ENCODE data around the gene PDE4B. TPM values are rescaled to one million over a fixed set of nuclear protein-coding genes. Genes with fewer than 3 reads are reported as not detected.

PDE4B gene
- polyA plus RNA-seq, 1 donor (not counting 4 experiments of a cell fraction or from before 2014, with no cell fraction given), result 0.29 TPM

GRCh38 chr1:66339944-66340343, 547.2 kb downstream of the PDE4B start:
- no peak for FAIRE-seq
- H3K27me3 ChIP-seq (ENCODE audit: control insufficient read depth, extremely low read depth, insufficient read depth, low read length), result no peaks in the 10 kb centered on the region
- no peak overlapping the region for H3K4me2 ChIP-seq (ENCODE audit: control insufficient read depth, extremely low read depth, insufficient read depth, low read depth, low read length)
- dilution Hi-C loops (cut with MboI; ENCODE audit: extremely low pct_ligation_motif_present, low sequenced_read_pairs), result no loop called here
- H3K36me3 ChIP-seq (ENCODE audit: control insufficient read depth in 2 of 2, extremely low read depth in 1 of 2, insufficient read depth in 2 of 2, low read length in 2 of 2), result no peaks in the 10 kb centered on the region
- no peak overlapping the region for H3K4me3 ChIP-seq (ENCODE audit: control insufficient read depth in 2 of 3, extremely low read depth in 1 of 3, insufficient read depth in 2 of 3, low read depth in 1 of 3, low read length in 3 of 3)
- no peaks in the 10 kb centered on the region for H3K9me3 ChIP-seq (ENCODE audit: control insufficient read depth, low read depth, low read length)
- H3K27ac ChIP-seq (ENCODE audit: control insufficient read depth, insufficient read depth, low read length), result no peak overlapping the region
- no peak overlapping the region for H2AFZ ChIP-seq (ENCODE audit: control insufficient read depth, low read length)
- H3K9me1 ChIP-seq (ENCODE audit: control insufficient read depth, extremely low read depth, insufficient read depth, low read length), result no peaks in the 10 kb centered on the region
- H3K79me2 ChIP-seq (ENCODE audit: control insufficient read depth, insufficient read depth, low read length), result no peaks in the 10 kb centered on the region
- H4K20me1 ChIP-seq (ENCODE audit: control insufficient read depth, extremely low read depth, insufficient read depth, low read length), result no peaks in the 10 kb centered on the region
- TF ChIP-seq EZH2 (IDR thresholded peaks at IDR 0.05; ENCODE audit: low read length) (no peak), CTCF (optimal IDR thresholded peaks at IDR 0.05 in 1 of 3, IDR thresholded peaks at IDR 0.05 in 1 of 3, conservative IDR thresholded peaks at IDR 0.05 in 1 of 3; ENCODE audit: extremely low read depth in 1 of 3, insufficient read depth in 2 of 3, low read length in 3 of 3) (no peak)
- H3K4me1 ChIP-seq (ENCODE audit: control insufficient read depth, extremely low read depth, insufficient read depth, low read length), result no peaks in the 10 kb centered on the region
- H3K9ac ChIP-seq (ENCODE audit: control insufficient read depth, extremely low read depth, insufficient read depth, low read length), result no peak overlapping the region
- DNase-seq (ENCODE audit: low read depth, low spot score), result no peak

DNA sequence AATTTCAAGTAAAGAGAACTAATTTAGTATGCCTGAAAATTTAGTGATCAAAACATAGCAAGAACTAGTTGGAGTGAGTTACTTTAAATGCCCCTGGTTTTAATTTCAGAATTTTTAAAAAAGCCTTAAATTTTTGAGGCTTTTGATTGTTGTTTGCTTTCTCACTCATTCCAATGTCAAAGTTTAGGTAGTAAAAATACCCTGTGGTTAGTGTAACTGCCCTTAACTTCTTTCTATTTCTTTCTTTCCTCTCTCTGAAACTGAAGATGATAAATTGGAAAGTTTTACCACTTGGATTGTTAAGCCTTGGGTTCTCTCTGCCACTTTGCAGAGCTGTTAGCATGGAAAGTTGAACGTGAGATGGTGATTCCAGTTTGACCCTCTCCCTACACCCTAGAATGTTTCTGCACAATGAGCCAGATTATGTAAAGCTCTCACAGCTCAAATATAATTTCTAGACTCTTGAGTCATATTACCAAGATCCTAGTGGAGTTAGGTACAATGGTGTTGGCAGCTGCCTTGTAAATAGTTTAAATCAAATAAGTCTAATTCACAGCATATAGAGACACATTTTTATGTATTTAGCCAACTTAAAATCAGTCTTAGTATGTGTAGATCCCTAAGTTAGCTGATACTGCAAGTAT, 548.9 kb downstream of the PDE4B start:
- no peak overlapping the region for H2AFZ ChIP-seq (ENCODE audit: control insufficient read depth, low read length)
- DNase-seq (ENCODE audit: low read depth, low spot score) (no peak), FAIRE-seq (no peak)
- no peaks in the 10 kb centered on the region for H3K36me3 ChIP-seq (ENCODE audit: control insufficient read depth in 2 of 2, extremely low read depth in 1 of 2, insufficient read depth in 2 of 2, low read length in 2 of 2)
- no peaks in the 10 kb centered on the region for H3K27me3 ChIP-seq (ENCODE audit: control insufficient read depth, extremely low read depth, insufficient read depth, low read length)
- no peak overlapping the region for H3K9ac ChIP-seq (ENCODE audit: control insufficient read depth, extremely low read depth, insufficient read depth, low read length)
- H3K27ac ChIP-seq (ENCODE audit: control insufficient read depth, insufficient read depth, low read length), result no peak overlapping the region
- no peaks in the 10 kb centered on the region for H3K4me1 ChIP-seq (ENCODE audit: control insufficient read depth, extremely low read depth, insufficient read depth, low read length)
- dilution Hi-C loops (cut with MboI; ENCODE audit: extremely low pct_ligation_motif_present, low sequenced_read_pairs), result no loop called here
- no peaks in the 10 kb centered on the region for H4K20me1 ChIP-seq (ENCODE audit: control insufficient read depth, extremely low read depth, insufficient read depth, low read length)
- no peaks in the 10 kb centered on the region for H3K9me3 ChIP-seq (ENCODE audit: control insufficient read depth, low read depth, low read length)
- no peaks in the 10 kb centered on the region for H3K79me2 ChIP-seq (ENCODE audit: control insufficient read depth, insufficient read depth, low read length)
- no peaks in the 10 kb centered on the region for H3K9me1 ChIP-seq (ENCODE audit: control insufficient read depth, extremely low read depth, insufficient read depth, low read length)
- TF ChIP-seq EZH2 (IDR thresholded peaks at IDR 0.05; ENCODE audit: low read length), result no peak
- no peak for TF ChIP-seq CTCF (optimal IDR thresholded peaks at IDR 0.05 in 1 of 3, IDR thresholded peaks at IDR 0.05 in 1 of 3, conservative IDR thresholded peaks at IDR 0.05 in 1 of 3; ENCODE audit: extremely low read depth in 1 of 3, insufficient read depth in 2 of 3, low read length in 3 of 3)
- H3K4me3 ChIP-seq (ENCODE audit: control insufficient read depth in 2 of 3, extremely low read depth in 1 of 3, insufficient read depth in 2 of 3, low read depth in 1 of 3, low read length in 3 of 3), result no peak overlapping the region
- no peak overlapping the region for H3K4me2 ChIP-seq (ENCODE audit: control insufficient read depth, extremely low read depth, insufficient read depth, low read depth, low read length)

All from keratinocyte (primary cell).